BE2C (cell line): ENCODE measurements around the gene TIMP3. TPM values are rescaled to one million over a fixed set of nuclear protein-coding genes. Genes with fewer than 3 reads are reported as not detected.
"Not testable (repeated sequence)": the region's sequence is repeated elsewhere in the genome, so short reads cannot be mapped to it uniquely, and the experiment has no call there.

Source experiments
- DNase-seq: peaks from one replicate; pipeline ENCODE4 v3.0.0-alpha.2; 2020
- H3K27me3 ChIP-seq: fragments of 250-450 bp; sonication (Bioruptor Pico); 2 replicates; pipeline ENCODE4 v1.5.1; 2020; ENCODE audit warnings: mild to moderate bottlenecking
- H3K36me3 ChIP-seq: fragments of 250-450 bp; sonication (Bioruptor Pico); 2 replicates; pipeline ENCODE4 v1.5.1; 2020; ENCODE audit warnings: mild to moderate bottlenecking
- H3K4me1 ChIP-seq: fragments of 250-450 bp; sonication (Bioruptor Pico); 2 replicates; pipeline ENCODE4 v1.5.1; 2020
- H3K4me3 ChIP-seq: 2 replicates; pipeline ENCODE4 v1.5.1; 2011; ENCODE audit warnings: low read depth, low read length
- H3K9me3 ChIP-seq: fragments of 250-450 bp; sonication (Bioruptor Pico); 2 replicates; pipeline ENCODE4 v1.5.1; 2020
- polyA plus RNA-seq: library from polyadenylated mRNA; unstranded; fragments of >200 nt; gene quantifications from one replicate; pipeline ENCODE4 v1.2.1, GENCODE V29; 2012; ENCODE audit warnings: low read depth, missing spikeins; ENCODE audit not compliant: insufficient read length, insufficient read depth
- TF ChIP-seq, protein P1 (sequence below): IDR thresholded peaks from 2 replicates; pipeline ENCODE4 v1.5.1; 2012; ENCODE audit warnings: mild to moderate bottlenecking, low read depth, low read length

Gene TIMP3
- polyA plus RNA-seq: 79.7 TPM

DNA sequence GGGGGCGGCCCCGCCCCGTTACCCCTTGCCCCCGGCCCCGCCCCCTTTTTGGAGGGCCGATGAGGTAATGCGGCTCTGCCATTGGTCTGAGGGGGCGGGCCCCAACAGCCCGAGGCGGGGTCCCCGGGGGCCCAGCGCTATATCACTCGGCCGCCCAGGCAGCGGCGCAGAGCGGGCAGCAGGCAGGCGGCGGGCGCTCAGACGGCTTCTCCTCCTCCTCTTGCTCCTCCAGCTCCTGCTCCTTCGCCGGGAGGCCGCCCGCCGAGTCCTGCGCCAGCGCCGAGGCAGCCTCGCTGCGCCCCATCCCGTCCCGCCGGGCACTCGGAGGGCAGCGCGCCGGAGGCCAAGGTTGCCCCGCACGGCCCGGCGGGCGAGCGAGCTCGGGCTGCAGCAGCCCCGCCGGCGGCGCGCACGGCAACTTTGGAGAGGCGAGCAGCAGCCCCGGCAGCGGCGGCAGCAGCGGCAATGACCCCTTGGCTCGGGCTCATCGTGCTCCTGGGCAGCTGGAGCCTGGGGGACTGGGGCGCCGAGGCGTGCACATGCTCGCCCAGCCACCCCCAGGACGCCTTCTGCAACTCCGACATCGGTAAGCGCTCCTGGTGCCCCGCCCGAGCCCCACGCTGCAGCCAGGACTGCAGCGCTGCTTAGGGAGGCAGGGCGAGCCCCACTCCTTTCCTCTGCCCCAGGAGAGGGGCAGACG is at the start of gene TIMP3:
Gene TIMP3, plus strand, starts transcription at position 169 of the 700 bp plus-strand sequence. Its CDS starts 297 bp downstream, at position 466.
- TF ChIP-seq, protein P1, sequence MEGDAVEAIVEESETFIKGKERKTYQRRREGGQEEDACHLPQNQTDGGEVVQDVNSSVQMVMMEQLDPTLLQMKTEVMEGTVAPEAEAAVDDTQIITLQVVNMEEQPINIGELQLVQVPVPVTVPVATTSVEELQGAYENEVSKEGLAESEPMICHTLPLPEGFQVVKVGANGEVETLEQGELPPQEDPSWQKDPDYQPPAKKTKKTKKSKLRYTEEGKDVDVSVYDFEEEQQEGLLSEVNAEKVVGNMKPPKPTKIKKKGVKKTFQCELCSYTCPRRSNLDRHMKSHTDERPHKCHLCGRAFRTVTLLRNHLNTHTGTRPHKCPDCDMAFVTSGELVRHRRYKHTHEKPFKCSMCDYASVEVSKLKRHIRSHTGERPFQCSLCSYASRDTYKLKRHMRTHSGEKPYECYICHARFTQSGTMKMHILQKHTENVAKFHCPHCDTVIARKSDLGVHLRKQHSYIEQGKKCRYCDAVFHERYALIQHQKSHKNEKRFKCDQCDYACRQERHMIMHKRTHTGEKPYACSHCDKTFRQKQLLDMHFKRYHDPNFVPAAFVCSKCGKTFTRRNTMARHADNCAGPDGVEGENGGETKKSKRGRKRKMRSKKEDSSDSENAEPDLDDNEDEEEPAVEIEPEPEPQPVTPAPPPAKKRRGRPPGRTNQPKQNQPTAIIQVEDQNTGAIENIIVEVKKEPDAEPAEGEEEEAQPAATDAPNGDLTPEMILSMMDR: no peak
- DNase-seq: peak; percentile 79
- no peaks in the 10 kb centered on the region for H3K9me3 ChIP-seq
- peak within 1 kb of the TSS; percentile 67 for H3K4me3 ChIP-seq
- H3K36me3 ChIP-seq: no peaks in the 10 kb centered on the region
- no peaks in the 10 kb centered on the region for H3K4me1 ChIP-seq
- H3K27me3 ChIP-seq: 0 out of 2 replicates have a peak, but pooled peaks cover 4% of the 10 kb centered on the region

DNA sequence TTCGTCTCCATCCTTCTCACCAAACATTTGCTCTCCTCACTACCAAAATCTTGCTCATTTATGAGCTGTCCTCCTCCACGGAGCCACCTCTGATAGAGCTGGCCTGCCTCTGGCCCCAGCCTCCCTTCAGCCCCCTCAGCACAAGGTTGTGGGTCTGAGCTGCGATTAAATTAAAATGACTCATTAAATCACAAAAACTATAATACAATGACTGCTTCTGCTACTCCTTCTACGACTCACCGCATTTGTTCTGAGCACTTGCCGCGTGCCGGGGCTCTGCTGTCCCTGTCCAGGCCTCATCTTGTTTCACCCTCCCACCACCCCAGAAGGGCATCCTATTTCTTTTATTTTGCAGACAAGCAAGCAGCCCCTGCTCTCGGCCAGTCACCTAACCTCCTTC is 49.2 kb upstream of the TIMP3 start:
- no peaks in the 10 kb centered on the region for H3K4me1 ChIP-seq
- DNase-seq: no peak
- H3K4me3 ChIP-seq: no peak overlapping the region
- no peaks in the 10 kb centered on the region for H3K27me3 ChIP-seq
- TF ChIP-seq, protein P1: no peak
- no peaks in the 10 kb centered on the region for H3K36me3 ChIP-seq
- no peaks in the 10 kb centered on the region for H3K9me3 ChIP-seq

DNA sequence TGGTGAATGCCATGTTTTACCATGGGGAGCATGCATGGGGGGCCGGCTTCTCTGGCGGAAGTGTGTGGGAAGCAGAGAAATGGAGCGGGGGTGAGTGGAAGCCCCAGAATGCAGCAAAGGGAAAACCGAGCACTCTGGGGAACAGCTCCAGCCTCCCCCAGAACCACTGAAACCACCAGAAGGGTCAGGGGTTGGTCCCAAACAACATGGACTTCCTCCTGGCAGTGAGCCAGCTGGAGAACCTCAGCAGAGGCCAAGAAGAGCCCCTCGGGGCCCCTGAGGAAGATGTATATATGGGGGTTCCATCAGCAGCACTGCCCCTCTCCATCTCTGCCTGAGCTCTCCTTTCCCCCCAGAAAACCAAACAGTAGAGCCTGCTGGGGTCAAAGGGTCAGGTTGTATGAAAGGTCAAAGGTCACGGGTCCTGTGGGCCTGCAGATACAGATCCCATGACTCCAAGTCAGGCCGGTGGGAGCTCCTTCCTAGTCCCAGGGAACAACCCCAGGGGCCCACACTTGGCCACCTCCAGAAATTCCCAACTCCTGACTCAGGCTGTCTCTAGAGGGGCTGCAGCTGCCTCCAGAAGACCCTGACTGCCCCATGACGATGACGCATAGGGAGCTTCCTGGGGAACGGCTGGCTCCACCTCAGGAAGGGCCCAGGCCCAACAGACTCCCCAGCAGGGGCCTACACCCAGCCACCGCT is 48.5 kb upstream of the TIMP3 start:
- TF ChIP-seq, protein P1: no peak
- Histone ChIP-seq H3K4me3 (no peak overlapping the region), H3K4me1 (no peaks in the 10 kb centered on the region), H3K27me3 (no peaks in the 10 kb centered on the region), H3K9me3 (no peaks in the 10 kb centered on the region), H3K36me3 (no peaks in the 10 kb centered on the region)
- no peak for DNase-seq

DNA sequence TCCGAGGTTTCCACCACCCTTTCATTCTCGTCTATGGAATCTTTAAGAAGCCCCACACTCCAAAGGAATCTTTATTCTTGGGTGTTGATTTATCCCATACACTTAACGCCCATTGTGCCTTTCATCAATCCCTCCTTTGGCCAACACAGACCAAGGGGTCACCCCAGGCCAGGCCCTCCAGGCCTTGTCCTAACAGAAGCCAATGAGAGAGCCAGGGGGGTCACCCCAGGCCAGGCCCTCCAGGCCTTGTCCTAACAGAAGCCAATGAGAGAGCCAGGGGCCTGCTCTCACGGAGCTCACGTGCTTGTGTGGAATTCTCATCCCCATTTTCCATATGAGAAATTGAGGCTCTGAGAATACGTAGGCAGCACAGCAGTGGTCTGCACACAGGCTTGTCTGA is 47.9 kb upstream of the TIMP3 start:
- H3K4me3 ChIP-seq: no peak overlapping the region
- H3K4me1 ChIP-seq: no peaks in the 10 kb centered on the region
- no peak for DNase-seq
- TF ChIP-seq, protein P1: no peak
- H3K9me3 ChIP-seq: no peaks in the 10 kb centered on the region
- H3K36me3 ChIP-seq: no peaks in the 10 kb centered on the region
- no peaks in the 10 kb centered on the region for H3K27me3 ChIP-seq

DNA sequence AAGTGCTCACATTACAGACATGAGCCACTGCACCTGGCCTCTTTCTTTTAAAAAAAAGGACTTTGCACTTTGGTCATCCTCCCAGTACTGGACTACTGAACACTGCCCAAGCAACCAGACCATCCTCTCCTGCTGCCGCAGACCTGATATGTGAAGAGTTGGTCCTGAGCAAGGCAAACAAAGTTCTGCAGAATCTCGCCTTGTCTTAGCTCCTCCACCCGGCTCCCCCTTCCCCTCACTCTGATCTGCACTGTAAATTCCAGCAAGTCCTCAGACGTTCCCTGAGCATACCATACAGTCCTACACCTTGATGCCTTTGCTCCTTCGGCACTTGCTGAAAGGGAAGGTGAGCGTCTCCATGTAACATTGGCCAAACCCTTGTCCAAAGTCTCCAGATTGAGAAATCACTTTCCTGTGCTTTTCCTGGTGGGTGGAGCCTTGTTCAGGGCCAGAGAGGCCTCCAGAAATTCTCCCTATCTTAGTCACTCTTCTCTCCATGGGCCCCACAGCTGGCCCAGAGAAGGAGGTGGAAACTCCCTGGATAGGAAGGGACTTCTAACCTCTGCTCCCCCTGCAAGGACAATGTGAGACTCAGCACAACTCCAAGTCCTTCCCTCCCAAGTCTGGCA is 47.0 kb upstream of the TIMP3 start:
- TF ChIP-seq, protein P1: no peak
- no peaks in the 10 kb centered on the region for H3K36me3 ChIP-seq

DNA sequence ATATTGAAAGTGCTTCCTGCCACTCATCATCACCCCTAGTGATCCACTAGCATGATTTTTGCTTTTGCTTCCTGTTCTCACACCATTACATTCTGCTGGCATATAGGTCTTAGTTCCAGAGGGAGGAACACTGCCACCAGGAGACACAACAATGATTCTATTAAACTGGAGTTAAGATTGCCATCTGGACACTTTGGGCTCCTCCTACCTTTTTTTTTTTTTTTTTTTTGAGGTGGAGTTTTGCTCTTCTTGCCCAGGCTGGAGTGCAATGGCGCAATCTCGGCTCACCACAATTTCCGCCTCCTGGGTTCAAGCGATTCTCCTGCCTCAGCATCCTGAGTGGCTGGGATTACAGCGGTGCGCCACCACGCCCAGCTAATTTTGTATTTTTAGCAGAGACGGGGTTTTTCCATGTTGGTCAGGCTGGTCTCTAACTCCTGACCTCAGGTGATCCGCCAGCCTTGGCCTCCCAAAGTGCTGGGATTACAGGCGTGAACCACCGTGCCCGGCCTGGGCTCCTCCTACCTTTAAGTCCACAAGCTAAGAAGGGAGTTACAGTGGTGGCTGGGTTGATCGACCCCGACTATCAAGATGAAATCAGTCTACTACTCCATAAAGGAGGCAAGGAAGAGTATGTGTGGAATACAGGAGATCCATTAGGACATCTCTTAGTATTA is 44.3 kb upstream of the TIMP3 start:
- H3K9me3 ChIP-seq, H3K4me3 ChIP-seq, H3K27me3 ChIP-seq, H3K36me3 ChIP-seq, DNase-seq, H3K4me1 ChIP-seq: not testable (repeated sequence)

More for the DNA sequence above, 47.0 kb upstream of the TIMP3 start:
- H3K4me1 ChIP-seq: no peaks in the 10 kb centered on the region
- H3K9me3 ChIP-seq: no peaks in the 10 kb centered on the region
- H3K27me3 ChIP-seq: no peaks in the 10 kb centered on the region
- no peak for DNase-seq
- H3K4me3 ChIP-seq: no peak overlapping the region
